ENCODE measurements around the gene LOC101059915.
"Not testable (repeated sequence)": the region's sequence is repeated elsewhere in the genome, so short reads cannot be mapped to it uniquely, and the experiment has no call there.

LOC101059915 gene

GRCh38 chrX:71640002-71640401 lies 27.3 kb upstream of the LOC101059915 start:
- no peak for DNase-seq (ENCODE audit: low spot score)

GRCh38 chrX:71644406-71644805 lies 22.9 kb upstream of the LOC101059915 start:
- not testable (repeated sequence) for DNase-seq (ENCODE audit: low spot score)

GRCh38 chrX:71650333-71650969 lies 16.9 kb upstream of the LOC101059915 start:
- no peak for DNase-seq (ENCODE audit: low spot score)

GRCh38 chrX:71652405-71652804 lies 14.9 kb upstream of the LOC101059915 start:
- DNase-seq (ENCODE audit: low spot score): peak; percentile 35

GRCh38 chrX:71653344-71653743 lies 14.0 kb upstream of the LOC101059915 start:
- no peak for DNase-seq (ENCODE audit: low spot score)

- no peak for DNase-seq (ENCODE audit: low spot score)
Measured at GRCh38 chrX:71657267-71657666, 10.1 kb upstream of the LOC101059915 start.

- no peak for DNase-seq (ENCODE audit: low spot score)
Measured at GRCh38 chrX:71659342-71659741, 8.0 kb upstream of the LOC101059915 start.

GRCh38 chrX:71659959-71660358 lies 7.4 kb upstream of the LOC101059915 start:
- DNase-seq (ENCODE audit: low spot score): no peak

GRCh38 chrX:71660562-71661416 lies 6.6 kb upstream of the LOC101059915 start:
- no peak for DNase-seq (ENCODE audit: low spot score)

GRCh38 chrX:71661919-71662318 lies 5.4 kb upstream of the LOC101059915 start:
- no peak for DNase-seq (ENCODE audit: low spot score)

GRCh38 chrX:71662654-71663053 lies 4.7 kb upstream of the LOC101059915 start:
- DNase-seq (ENCODE audit: low spot score): not testable (repeated sequence)

- DNase-seq (ENCODE audit: low spot score): not testable (repeated sequence)
Measured at GRCh38 chrX:71663238-71663637, 4.1 kb upstream of the LOC101059915 start.

- peak; percentile 19 for DNase-seq (ENCODE audit: low spot score)
Measured at GRCh38 chrX:71664202-71664601, 3.1 kb upstream of the LOC101059915 start.

GRCh38 chrX:71664889-71665491 lies 2.4 kb upstream of the LOC101059915 start:
- no peak for DNase-seq (ENCODE audit: low spot score)

- no peak for DNase-seq (ENCODE audit: low spot score)
Measured at GRCh38 chrX:71665747-71666146, 1.6 kb upstream of the LOC101059915 start.

GRCh38 chrX:71666240-71667223 lies 814 bp upstream of the LOC101059915 start:
- DNase-seq (ENCODE audit: low spot score): no peak

GRCh38 chrX:71668248-71668595 lies 876 bp downstream of the LOC101059915 start:
- no peak for DNase-seq (ENCODE audit: low spot score)

- DNase-seq (ENCODE audit: low spot score): no peak
Measured at GRCh38 chrX:71669492-71669891, 2.1 kb downstream of the LOC101059915 start.

- DNase-seq (ENCODE audit: low spot score): peak; percentile 10
Measured at GRCh38 chrX:71669947-71670346, 2.6 kb downstream of the LOC101059915 start.

GRCh38 chrX:71671043-71671780 lies 3.9 kb downstream of the LOC101059915 start:
- no peak for DNase-seq (ENCODE audit: low spot score)

- DNase-seq (ENCODE audit: low spot score): no peak
Measured at GRCh38 chrX:71671938-71672337, 4.6 kb downstream of the LOC101059915 start.

Data from COLO829 (cell line).